GM23338 (cell line): Measurements from ENCODE around the gene TPK1. TPM values are rescaled to one million over a fixed set of nuclear protein-coding genes. Genes with fewer than 3 reads are reported as not detected.

Experiments
- ATAC-seq: fragments of 200-7000 bp; cut with Tn5 transposase; 3 replicates; pipeline ENCODE4 v1.9.1; 2020
- DNase-seq: peaks from one replicate; pipeline ENCODE4 v3.0.0-alpha.2; 2015; ENCODE audit warnings: low spot score
- H2AFZ ChIP-seq: fragments of 200-600 bp; sonication (generic); 2 replicates; pipeline ENCODE4 v1.8.0; 2016; ENCODE audit warnings: antibody characterized with exemption, mild to moderate bottlenecking, moderate library complexity
- H3F3A ChIP-seq: fragments of 200-600 bp; sonication (generic); replicated peaks from 2 replicates; pipeline ENCODE4 v1.8.0; 2017; ENCODE audit warnings: antibody characterized with exemption, mixed run types, low read depth
- H3K27ac ChIP-seq: fragments of 200-600 bp; sonication (generic); 2 replicates; pipeline ENCODE4 v1.6.1; 2016; ENCODE audit warnings: low read depth
- H3K27me3 ChIP-seq: fragments of 200-600 bp; sonication (generic); 2 replicates; pipeline ENCODE4 v1.8.0; 2016; ENCODE audit warnings: mild to moderate bottlenecking, mixed run types, moderate library complexity; ENCODE audit not compliant: insufficient read depth
- H3K36me3 ChIP-seq: fragments of 200-600 bp; sonication (generic); 2 replicates; pipeline ENCODE4 v1.8.0; 2016; ENCODE audit warnings: mild to moderate bottlenecking; ENCODE audit not compliant: insufficient read depth
- H3K4me1 ChIP-seq: fragments of 200-600 bp; sonication (generic); 2 replicates; pipeline ENCODE4 v1.8.0; 2016; ENCODE audit warnings: mild to moderate bottlenecking, moderate library complexity; ENCODE audit not compliant: insufficient read depth
- H3K4me2 ChIP-seq: fragments of 200-600 bp; sonication (generic); 2 replicates; pipeline ENCODE4 v1.7.1; 2017; ENCODE audit warnings: mixed run types
- H3K4me3 ChIP-seq: fragments of 200-600 bp; sonication (generic); 2 replicates; pipeline ENCODE4 v1.6.1; 2016; ENCODE audit warnings: mixed run types
- H3K79me2 ChIP-seq: fragments of 200-600 bp; sonication (generic); replicated peaks from 2 replicates; pipeline ENCODE4 v1.8.0; 2017; ENCODE audit warnings: mild to moderate bottlenecking; ENCODE audit not compliant: insufficient read depth
- H3K9me2 ChIP-seq: fragments of 200-600 bp; sonication (generic); 2 replicates; pipeline ENCODE4 v1.8.0; 2017; ENCODE audit not compliant: insufficient read depth
- H4K20me1 ChIP-seq: fragments of 200-600 bp; sonication (generic); replicated peaks from 2 replicates; pipeline ENCODE4 v1.8.0; 2017; ENCODE audit warnings: mild to moderate bottlenecking; ENCODE audit not compliant: insufficient read depth
- H3K27ac Mint-ChIP-seq: 2 replicates; pipeline ENCODE4 v1.8.0; 2020; ENCODE audit warnings: inconsistent platforms, mild to moderate bottlenecking, moderate library complexity, mixed read lengths
- H3K27me3 Mint-ChIP-seq: 3 replicates; pipeline ENCODE4 v1.8.0; 2022; ENCODE audit warnings: low read depth, mild to moderate bottlenecking, moderate library complexity, mixed read lengths, inconsistent platforms; ENCODE audit not compliant: insufficient read depth, poor library complexity
- H3K36me3 Mint-ChIP-seq: 3 replicates; pipeline ENCODE4 v1.8.0; 2021; ENCODE audit warnings: low read depth, mild to moderate bottlenecking, inconsistent platforms, moderate library complexity, mixed read lengths
- H3K4me1 Mint-ChIP-seq: 3 replicates; pipeline ENCODE4 v1.8.0; 2020; ENCODE audit warnings: mild to moderate bottlenecking, inconsistent platforms, mixed read lengths
- H3K4me3 Mint-ChIP-seq: 3 replicates; pipeline ENCODE4 v1.8.0; 2021; ENCODE audit warnings: moderate library complexity, mild to moderate bottlenecking, inconsistent platforms, mixed read lengths
- H3K9me3 Mint-ChIP-seq: 3 replicates; pipeline ENCODE4 v1.8.0; 2020; ENCODE audit warnings: moderate library complexity, mild to moderate bottlenecking, inconsistent platforms, mixed read lengths
- CREB1 ChIP-seq: fragments of 250-450 bp; sonication (Bioruptor Pico); IDR thresholded peaks from 2 replicates; pipeline ENCODE4 v1.5.0; 2020; ENCODE audit warnings: low read depth, mild to moderate bottlenecking, moderate library complexity
- CTCF ChIP-seq, 2 experiments: fragments of 200-600 bp in 1 of 2; sonication (generic) in 1 of 2; conservative IDR thresholded peaks; 2 replicates each; pipeline versions ENCODE4 v1.5.1 to v1.6.1; 2016 to 2017; ENCODE audit warnings: antibody characterized with exemption in 2 of 2, low read depth in 2 of 2, mild to moderate bottlenecking in 2 of 2, moderate library complexity in 1 of 2
- ETS1 ChIP-seq: IDR thresholded peaks from 2 replicates; pipeline ENCODE4 v1.6.1; 2016; ENCODE audit warnings: antibody characterized with exemption
- EZH2 ChIP-seq: fragments of 200-600 bp; sonication (generic); IDR thresholded peaks from one replicate; pipeline ENCODE4 v1.8.0; 2017; ENCODE audit warnings: antibody characterized with exemption, mild to moderate bottlenecking, low read depth; ENCODE audit not compliant: unreplicated experiment
- EZH2phosphoT487 ChIP-seq: fragments of 200-600 bp; sonication (generic); IDR thresholded peaks from one replicate; pipeline ENCODE4 v1.8.1; 2018; ENCODE audit warnings: antibody characterized with exemption; ENCODE audit not compliant: unreplicated experiment
- JUNB ChIP-seq: IDR thresholded peaks from one replicate; pipeline ENCODE4 v1.6.1; 2016; ENCODE audit warnings: antibody characterized with exemption; ENCODE audit not compliant: unreplicated experiment
- NANOG ChIP-seq: IDR thresholded peaks from 2 replicates; pipeline ENCODE4 v1.6.1; 2016; ENCODE audit warnings: antibody characterized with exemption, borderline replicate concordance
- POLR2AphosphoS5 ChIP-seq: IDR thresholded peaks from 2 replicates; pipeline ENCODE4 v1.6.1; 2016; ENCODE audit warnings: antibody characterized with exemption, low read depth
- STAT1 ChIP-seq: IDR thresholded peaks from one replicate; pipeline ENCODE4 v1.6.1; 2016; ENCODE audit warnings: antibody characterized with exemption; ENCODE audit not compliant: unreplicated experiment
- ZNF114 ChIP-seq: fragments of 250-450 bp; sonication (Bioruptor Pico); IDR thresholded peaks from 2 replicates; pipeline ENCODE4 v1.5.0; 2020; ENCODE audit warnings: mild to moderate bottlenecking, moderate library complexity
- ZNF331 ChIP-seq: fragments of 250-450 bp; sonication (Bioruptor Pico); IDR thresholded peaks from 2 replicates; pipeline ENCODE4 v1.5.0; 2020; ENCODE audit warnings: low read depth, mild to moderate bottlenecking, moderate library complexity
- polyA plus RNA-seq: library from polyadenylated mRNA; unstranded; fragments of >200 nt; fragmentation: Nextera tagmentation; extraction: Ambion mirVana; gene quantifications from 2 replicates; pipeline ENCODE4 v1.2.1, GENCODE V29; 2016
- total RNA-seq: library from RNA; depleted of rRNA; stranded (reverse); fragments of >200 nt; shearing (Covaris generic); gene quantifications from 2 replicates; pipeline ENCODE4 v1.2.3, GENCODE V29; 2014
- TF ChIP-seq, protein P1 (sequence below): fragments of 250-450 bp; sonication (Bioruptor Pico); IDR thresholded peaks from 2 replicates; pipeline ENCODE4 v1.5.0; 2020; ENCODE audit warnings: mild to moderate bottlenecking, moderate library complexity
- TF ChIP-seq, protein P2 (sequence below): IDR thresholded peaks from one replicate; pipeline ENCODE4 v1.6.1; 2018; ENCODE audit warnings: antibody characterized with exemption; ENCODE audit not compliant: unreplicated experiment

The TPK1 gene
- total and polyA plus RNA-seq, 2 experiments from 2014 or later, result 2.6 to 2.9 TPM

DNA sequence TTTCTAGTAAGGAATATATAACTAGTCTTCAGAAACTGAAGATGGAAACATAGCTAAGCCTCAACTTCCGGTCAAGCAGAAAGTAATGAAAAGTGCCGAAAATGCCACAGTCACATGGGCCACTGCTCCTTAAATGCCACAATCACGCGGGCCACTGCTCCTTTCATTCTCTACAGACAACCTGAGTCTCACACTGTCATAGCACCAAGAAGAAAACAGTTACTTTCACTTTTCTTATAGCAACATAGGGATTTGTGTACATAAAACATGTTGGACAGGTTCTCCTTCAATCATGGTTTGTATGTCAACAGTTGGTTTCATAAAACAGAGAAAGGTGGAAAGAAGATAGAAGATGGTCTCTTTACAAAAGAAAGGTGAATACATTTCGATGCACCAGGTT, 383.8 kb downstream of the TPK1 start:
- H3K4me3 Mint-ChIP-seq, result no peak overlapping the region
- H3K4me2 ChIP-seq, result no peak overlapping the region
- H3K79me2 ChIP-seq, result no peaks in the 10 kb centered on the region
- no peaks in the 10 kb centered on the region for H3F3A ChIP-seq
- no peaks in the 10 kb centered on the region for H4K20me1 ChIP-seq
- no peak overlapping the region for H3K27ac ChIP-seq
- H3K27ac Mint-ChIP-seq, result no peak overlapping the region
- H3K4me3 ChIP-seq, result no peak overlapping the region
- no peaks in the 10 kb centered on the region for H3K27me3 ChIP-seq
- H3K4me1 ChIP-seq, result no peaks in the 10 kb centered on the region
- H3K9me3 Mint-ChIP-seq, result peaks cover 38% of the 10 kb centered on the region
- no peaks in the 10 kb centered on the region; the same call in 1 of the 2 replicates for H3K9me2 ChIP-seq
- TF ChIP-seq NANOG, result no peak
- no peak for TF ChIP-seq POLR2AphosphoS5
- TF ChIP-seq, protein P1, sequence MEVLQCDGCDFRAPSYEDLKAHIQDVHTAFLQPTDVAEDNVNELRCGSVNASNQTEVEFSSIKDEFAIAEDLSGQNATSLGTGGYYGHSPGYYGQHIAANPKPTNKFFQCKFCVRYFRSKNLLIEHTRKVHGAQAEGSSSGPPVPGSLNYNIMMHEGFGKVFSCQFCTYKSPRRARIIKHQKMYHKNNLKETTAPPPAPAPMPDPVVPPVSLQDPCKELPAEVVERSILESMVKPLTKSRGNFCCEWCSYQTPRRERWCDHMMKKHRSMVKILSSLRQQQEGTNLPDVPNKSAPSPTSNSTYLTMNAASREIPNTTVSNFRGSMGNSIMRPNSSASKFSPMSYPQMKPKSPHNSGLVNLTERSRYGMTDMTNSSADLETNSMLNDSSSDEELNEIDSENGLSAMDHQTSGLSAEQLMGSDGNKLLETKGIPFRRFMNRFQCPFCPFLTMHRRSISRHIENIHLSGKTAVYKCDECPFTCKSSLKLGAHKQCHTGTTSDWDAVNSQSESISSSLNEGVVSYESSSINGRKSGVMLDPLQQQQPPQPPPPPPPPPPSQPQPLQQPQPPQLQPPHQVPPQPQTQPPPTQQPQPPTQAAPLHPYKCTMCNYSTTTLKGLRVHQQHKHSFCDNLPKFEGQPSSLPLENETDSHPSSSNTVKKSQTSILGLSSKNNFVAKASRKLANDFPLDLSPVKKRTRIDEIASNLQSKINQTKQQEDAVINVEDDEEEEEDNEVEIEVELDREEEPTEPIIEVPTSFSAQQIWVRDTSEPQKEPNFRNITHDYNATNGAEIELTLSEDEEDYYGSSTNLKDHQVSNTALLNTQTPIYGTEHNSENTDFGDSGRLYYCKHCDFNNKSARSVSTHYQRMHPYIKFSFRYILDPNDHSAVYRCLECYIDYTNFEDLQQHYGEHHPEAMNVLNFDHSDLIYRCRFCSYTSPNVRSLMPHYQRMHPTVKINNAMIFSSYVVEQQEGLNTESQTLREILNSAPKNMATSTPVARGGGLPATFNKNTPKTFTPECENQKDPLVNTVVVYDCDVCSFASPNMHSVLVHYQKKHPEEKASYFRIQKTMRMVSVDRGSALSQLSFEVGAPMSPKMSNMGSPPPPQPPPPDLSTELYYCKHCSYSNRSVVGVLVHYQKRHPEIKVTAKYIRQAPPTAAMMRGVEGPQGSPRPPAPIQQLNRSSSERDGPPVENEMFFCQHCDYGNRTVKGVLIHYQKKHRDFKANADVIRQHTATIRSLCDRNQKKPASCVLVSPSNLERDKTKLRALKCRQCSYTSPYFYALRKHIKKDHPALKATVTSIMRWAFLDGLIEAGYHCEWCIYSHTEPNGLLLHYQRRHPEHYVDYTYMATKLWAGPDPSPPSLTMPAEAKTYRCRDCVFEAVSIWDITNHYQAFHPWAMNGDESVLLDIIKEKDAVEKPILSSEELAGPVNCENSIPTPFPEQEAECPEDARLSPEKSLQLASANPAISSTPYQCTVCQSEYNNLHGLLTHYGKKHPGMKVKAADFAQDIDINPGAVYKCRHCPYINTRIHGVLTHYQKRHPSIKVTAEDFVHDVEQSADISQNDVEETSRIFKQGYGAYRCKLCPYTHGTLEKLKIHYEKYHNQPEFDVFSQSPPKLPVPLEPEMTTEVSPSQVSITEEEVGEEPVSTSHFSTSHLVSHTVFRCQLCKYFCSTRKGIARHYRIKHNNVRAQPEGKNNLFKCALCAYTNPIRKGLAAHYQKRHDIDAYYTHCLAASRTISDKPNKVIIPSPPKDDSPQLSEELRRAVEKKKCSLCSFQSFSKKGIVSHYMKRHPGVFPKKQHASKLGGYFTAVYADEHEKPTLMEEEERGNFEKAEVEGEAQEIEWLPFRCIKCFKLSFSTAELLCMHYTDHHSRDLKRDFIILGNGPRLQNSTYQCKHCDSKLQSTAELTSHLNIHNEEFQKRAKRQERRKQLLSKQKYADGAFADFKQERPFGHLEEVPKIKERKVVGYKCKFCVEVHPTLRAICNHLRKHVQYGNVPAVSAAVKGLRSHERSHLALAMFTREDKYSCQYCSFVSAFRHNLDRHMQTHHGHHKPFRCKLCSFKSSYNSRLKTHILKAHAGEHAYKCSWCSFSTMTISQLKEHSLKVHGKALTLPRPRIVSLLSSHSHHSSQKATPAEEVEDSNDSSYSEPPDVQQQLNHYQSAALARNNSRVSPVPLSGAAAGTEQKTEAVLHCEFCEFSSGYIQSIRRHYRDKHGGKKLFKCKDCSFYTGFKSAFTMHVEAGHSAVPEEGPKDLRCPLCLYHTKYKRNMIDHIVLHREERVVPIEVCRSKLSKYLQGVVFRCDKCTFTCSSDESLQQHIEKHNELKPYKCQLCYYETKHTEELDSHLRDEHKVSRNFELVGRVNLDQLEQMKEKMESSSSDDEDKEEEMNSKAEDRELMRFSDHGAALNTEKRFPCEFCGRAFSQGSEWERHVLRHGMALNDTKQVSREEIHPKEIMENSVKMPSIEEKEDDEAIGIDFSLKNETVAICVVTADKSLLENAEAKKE (CRISPR knock-in tag), result no peak
- TF ChIP-seq EZH2, result no peak
- TF ChIP-seq, protein P2, sequence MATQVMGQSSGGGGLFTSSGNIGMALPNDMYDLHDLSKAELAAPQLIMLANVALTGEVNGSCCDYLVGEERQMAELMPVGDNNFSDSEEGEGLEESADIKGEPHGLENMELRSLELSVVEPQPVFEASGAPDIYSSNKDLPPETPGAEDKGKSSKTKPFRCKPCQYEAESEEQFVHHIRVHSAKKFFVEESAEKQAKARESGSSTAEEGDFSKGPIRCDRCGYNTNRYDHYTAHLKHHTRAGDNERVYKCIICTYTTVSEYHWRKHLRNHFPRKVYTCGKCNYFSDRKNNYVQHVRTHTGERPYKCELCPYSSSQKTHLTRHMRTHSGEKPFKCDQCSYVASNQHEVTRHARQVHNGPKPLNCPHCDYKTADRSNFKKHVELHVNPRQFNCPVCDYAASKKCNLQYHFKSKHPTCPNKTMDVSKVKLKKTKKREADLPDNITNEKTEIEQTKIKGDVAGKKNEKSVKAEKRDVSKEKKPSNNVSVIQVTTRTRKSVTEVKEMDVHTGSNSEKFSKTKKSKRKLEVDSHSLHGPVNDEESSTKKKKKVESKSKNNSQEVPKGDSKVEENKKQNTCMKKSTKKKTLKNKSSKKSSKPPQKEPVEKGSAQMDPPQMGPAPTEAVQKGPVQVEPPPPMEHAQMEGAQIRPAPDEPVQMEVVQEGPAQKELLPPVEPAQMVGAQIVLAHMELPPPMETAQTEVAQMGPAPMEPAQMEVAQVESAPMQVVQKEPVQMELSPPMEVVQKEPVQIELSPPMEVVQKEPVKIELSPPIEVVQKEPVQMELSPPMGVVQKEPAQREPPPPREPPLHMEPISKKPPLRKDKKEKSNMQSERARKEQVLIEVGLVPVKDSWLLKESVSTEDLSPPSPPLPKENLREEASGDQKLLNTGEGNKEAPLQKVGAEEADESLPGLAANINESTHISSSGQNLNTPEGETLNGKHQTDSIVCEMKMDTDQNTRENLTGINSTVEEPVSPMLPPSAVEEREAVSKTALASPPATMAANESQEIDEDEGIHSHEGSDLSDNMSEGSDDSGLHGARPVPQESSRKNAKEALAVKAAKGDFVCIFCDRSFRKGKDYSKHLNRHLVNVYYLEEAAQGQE, result no peak
- TF ChIP-seq ZNF114, result no peak
- TF ChIP-seq CTCF (conservative IDR thresholded peaks at IDR 0.05; ENCODE audit: low read depth in 2 of 2), result no peak
- no peak for TF ChIP-seq ZNF331 (CRISPR knock-in tag)
- TF ChIP-seq ETS1, result no peak
- no peak for TF ChIP-seq STAT1
- no peak for TF ChIP-seq EZH2phosphoT487
- TF ChIP-seq CREB1 (CRISPR knock-in tag), result no peak
- no peak for TF ChIP-seq JUNB
- H2AFZ ChIP-seq, result no peak overlapping the region
- H3K36me3 Mint-ChIP-seq, result peaks cover 30% of the 10 kb centered on the region; the same call in 2 of the 3 replicates
- no peaks in the 10 kb centered on the region for H3K27me3 Mint-ChIP-seq
- peaks cover 17% of the 10 kb centered on the region; the same call in 1 of the 2 replicates for H3K36me3 ChIP-seq
- DNase-seq (no peak), ATAC-seq (no peak)
- no peaks in the 10 kb centered on the region for H3K4me1 Mint-ChIP-seq
